ENCODE measurements around the gene OASL.

The OASL gene

DNA sequence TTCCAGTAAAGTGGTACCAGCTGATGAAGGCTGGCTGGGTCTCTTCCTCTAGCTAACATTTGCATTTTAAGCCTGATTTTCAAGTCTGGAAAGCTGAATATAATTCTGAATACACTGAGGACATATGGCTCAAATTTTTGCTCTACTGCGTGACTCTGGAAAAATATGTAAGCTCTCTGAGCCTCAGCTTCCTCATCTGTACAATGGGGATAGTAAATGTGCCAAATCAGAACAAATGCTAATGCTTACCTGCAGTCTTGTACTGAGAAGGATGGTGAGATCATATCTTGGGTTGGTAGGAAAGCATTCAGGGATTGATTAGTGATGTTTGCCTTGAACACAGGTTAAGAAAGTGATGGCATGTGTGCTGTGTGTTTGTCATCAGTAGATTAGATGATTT is 46.1 kb downstream of the OASL start:
- H3K4me1 Mint-ChIP-seq: no peaks in the 10 kb centered on the region
- ATAC-seq (no peak), DNase-seq (no peak)
- H3K9me3 Mint-ChIP-seq: peaks cover 11 to 15% of the 10 kb centered on the region in 2 donors
- peaks cover 23% of the 10 kb centered on the region for H3K27me3 Mint-ChIP-seq
- H3K27ac Mint-ChIP-seq: no peak overlapping the region
- no peak overlapping the region for H3K4me3 Mint-ChIP-seq

DNA sequence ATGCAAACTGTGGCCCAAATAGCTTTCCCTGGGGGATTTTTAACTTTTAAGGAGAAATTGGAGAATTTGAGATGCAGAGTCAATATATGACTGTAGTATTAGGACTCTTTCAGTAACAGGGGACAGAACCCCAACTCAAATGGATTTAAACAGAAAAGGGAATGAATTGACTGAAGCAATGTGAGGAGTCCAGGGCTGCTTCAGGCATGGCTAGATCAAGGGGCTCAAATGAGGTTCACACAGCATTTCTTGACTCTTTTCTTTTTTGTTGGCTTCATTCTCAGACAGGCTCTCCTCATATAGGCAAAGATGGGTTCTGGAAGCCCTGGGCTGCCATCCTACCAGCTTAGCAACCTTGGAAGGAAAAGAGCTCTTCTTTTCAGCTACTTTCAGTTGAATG is 47.1 kb downstream of the OASL start:
- ATAC-seq (no peak), DNase-seq (no peak)
- no peak overlapping the region for H3K4me3 Mint-ChIP-seq
- peaks cover 11 to 15% of the 10 kb centered on the region in 2 donors for H3K9me3 Mint-ChIP-seq
- H3K4me1 Mint-ChIP-seq: no peaks in the 10 kb centered on the region
- no peak overlapping the region for H3K27ac Mint-ChIP-seq
- H3K27me3 Mint-ChIP-seq: peaks cover 23% of the 10 kb centered on the region

DNA sequence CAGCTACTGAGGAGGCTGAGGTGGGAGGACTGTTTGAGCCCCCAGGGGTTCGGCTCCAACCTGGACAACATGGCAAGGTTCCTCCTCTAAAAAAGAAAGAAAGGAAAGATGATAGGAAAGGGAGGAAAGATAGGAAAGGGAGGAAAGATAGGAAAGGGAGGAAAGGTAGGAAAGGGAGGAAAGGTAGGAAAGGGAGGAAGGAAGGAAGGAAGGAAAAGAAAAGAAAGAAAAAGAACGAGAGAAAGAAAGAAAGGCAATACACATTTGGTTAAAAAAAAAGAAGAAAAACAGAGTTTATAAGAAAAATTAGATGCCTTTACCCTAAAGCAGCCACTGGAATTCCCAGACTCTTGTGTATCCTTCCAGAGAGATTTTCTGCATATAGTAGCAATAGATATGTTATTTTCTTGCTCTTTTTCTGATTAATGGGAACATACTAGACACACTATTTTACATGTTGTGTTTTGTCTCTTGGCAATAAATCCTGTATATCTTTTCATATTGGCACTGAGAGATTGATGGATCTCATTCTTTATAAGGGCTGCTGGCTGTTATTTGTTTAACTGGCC is 48.5 kb downstream of the OASL start:
- H3K4me3 Mint-ChIP-seq: no peak overlapping the region
- no peak for DNase-seq
- ATAC-seq: no peak
- peaks cover 9 to 15% of the 10 kb centered on the region in 2 donors for H3K9me3 Mint-ChIP-seq
- peak overlapping the region in 1 of 2 donors; percentile 73 for H3K27ac Mint-ChIP-seq
- H3K4me1 Mint-ChIP-seq: no peaks in the 10 kb centered on the region
- peaks cover 20% of the 10 kb centered on the region for H3K27me3 Mint-ChIP-seq

DNA sequence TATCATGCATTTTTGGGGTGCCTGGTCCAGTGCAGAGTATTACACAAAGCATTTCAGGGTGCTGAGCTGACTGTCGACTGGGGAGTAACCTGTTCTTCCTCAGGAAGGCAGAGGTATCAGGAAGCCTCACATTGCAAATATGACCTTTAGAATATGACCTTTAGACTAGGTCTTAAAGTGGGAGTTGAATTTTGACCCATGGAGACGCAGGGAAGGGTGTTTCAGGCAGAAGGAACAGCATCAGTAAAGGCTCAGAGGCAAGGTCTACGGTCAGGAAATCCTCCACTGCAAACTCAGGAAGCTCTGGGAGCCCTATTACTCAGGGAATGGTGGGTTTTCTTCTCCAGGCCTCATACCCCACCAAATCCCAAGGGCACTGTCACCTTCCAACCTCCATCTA is 49.4 kb downstream of the OASL start:
- Mint-ChIP-seq H3K4me3 (no peak overlapping the region), H3K27me3 (peaks cover 11% of the 10 kb centered on the region), H3K27ac (no peak overlapping the region), H3K4me1 (no peaks in the 10 kb centered on the region), H3K9me3 (peaks cover under 1 to 6% of the 10 kb centered on the region in 2 donors)
- no peak for DNase-seq
- no peak for ATAC-seq

DNA sequence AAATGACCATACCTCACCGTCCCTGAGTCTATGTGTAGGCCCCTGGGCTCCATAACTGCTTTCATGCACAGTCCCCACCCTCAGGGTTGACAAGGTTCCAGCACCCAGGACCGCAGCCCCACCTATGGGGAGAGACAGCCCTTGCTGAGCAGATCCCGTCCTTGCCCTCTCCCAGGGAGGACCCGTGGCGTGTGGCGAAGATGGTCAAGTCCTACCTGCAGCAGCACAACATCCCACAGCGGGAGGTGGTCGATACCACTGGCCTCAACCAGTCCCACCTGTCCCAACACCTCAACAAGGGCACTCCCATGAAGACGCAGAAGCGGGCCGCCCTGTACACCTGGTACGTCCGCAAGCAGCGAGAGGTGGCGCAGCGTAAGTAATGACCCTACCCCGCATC is 50.4 kb downstream of the OASL start:
- Mint-ChIP-seq H3K4me3 (no peak overlapping the region), H3K27ac (no peak overlapping the region), H3K9me3 (peaks cover 0 to 5% of the 10 kb centered on the region in 2 donors), H3K4me1 (no peaks in the 10 kb centered on the region), H3K27me3 (peaks cover 8% of the 10 kb centered on the region)
- no peak for ATAC-seq
- DNase-seq: no peak

DNA sequence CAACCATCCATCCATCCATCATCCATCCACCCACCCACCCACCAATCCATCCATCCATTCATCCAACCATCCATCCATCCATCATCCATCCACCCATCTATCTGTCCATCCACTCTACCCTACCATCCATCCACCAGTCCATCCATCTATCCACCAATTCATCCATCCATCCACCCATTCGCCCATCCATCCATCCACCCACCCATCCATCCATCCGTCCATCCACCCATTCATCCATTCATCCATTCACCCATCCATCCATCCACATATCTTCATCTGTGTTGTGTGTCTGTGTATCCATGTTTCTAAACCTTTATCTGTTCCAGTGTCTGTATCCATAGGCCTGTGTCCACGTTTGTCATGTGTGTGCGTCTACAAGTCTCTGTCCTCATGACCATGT is 50.8 kb downstream of the OASL start:
- Mint-ChIP-seq H3K27me3 (peaks cover 5% of the 10 kb centered on the region), H3K4me1 (no peaks in the 10 kb centered on the region), H3K9me3 (peaks cover 0 to 5% of the 10 kb centered on the region in 2 donors), H3K4me3 (no peak overlapping the region), H3K27ac (no peak overlapping the region)
- DNase-seq (no peak), ATAC-seq (no peak)

DNA sequence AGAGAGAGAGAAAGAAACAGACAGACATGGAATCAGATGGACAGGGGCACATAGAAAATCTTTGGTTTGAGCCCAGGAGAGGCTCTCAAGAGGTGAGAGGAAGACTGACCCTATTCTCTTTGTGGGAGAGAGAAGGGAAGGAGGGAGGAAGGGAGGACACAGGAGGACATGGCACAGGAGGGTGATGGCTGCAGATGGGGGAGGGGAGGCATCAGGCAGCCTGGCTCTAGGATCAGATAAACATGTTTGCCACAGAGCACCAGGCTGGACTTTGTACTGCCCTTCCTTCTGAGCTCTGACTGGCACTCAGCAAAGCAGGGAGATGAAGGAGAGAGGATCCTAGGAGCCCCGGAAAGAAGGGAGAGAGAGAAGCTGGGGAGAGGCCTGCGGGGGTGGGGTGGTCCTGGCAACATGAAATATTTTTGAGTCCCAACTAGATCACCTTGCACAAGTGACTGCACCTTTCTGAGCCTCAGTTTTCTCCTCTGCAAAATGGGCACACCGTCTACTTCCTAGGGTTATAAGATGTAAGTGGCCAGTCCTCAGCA is 54.6 kb downstream of the OASL start:
- Mint-ChIP-seq H3K4me1 (no peaks in the 10 kb centered on the region), H3K9me3 (peaks cover 0 to 5% of the 10 kb centered on the region in 2 donors), H3K27me3 (no peaks in the 10 kb centered on the region), H3K27ac (peak overlapping the region; percentile 12 to 20), H3K4me3 (no peak overlapping the region)
- ATAC-seq (no peak), DNase-seq (no peak)

DNA sequence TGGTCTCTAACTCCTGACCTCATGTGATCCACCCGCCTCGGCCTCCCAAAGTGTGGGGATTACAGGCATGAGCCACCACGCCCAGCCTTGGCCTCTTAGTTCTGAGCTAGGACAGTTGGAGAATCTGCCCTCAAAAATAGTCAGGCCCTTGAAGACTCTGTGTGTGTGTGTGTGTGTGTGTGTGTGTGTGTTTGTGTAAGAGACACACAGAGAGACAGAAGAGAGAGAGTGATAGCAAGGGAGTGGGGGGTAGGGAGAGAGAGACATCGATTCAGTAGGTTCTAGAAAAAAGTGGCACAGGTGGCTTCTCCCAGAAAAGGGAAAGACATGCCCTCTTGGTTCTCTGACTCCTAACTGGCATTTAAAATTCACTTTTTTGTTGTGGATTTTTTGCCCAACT is 55.3 kb downstream of the OASL start:
- peaks cover 0 to 5% of the 10 kb centered on the region in 2 donors for H3K9me3 Mint-ChIP-seq
- H3K4me3 Mint-ChIP-seq: no peak overlapping the region
- DNase-seq: no peak
- no peak overlapping the region for H3K27ac Mint-ChIP-seq
- no peaks in the 10 kb centered on the region for H3K4me1 Mint-ChIP-seq
- no peaks in the 10 kb centered on the region for H3K27me3 Mint-ChIP-seq
- no peak for ATAC-seq

DNA sequence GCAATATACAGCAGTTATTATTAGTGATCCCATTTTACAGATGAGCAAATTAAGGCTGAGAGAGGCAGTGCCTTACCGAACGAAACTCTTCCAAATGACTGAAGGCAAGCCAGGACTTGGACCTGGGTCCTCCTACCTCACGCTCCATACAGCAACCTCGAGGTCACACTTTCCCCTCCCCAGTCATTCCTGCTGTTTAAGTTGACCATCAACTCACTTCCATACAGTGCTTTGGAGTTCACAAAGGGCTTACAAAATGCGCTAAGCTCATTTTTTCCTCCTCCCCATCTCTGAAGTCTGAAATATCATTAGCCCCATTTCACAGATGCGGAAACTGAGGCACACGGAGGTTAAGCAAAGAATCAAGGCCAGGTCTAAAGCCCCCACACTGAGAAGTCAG is 56.4 kb downstream of the OASL start:
- Mint-ChIP-seq H3K27me3 (no peaks in the 10 kb centered on the region), H3K9me3 (no peaks in the 10 kb centered on the region), H3K27ac (no peak overlapping the region), H3K4me1 (no peaks in the 10 kb centered on the region), H3K4me3 (no peak overlapping the region)
- no peak for DNase-seq
- no peak for ATAC-seq

DNA sequence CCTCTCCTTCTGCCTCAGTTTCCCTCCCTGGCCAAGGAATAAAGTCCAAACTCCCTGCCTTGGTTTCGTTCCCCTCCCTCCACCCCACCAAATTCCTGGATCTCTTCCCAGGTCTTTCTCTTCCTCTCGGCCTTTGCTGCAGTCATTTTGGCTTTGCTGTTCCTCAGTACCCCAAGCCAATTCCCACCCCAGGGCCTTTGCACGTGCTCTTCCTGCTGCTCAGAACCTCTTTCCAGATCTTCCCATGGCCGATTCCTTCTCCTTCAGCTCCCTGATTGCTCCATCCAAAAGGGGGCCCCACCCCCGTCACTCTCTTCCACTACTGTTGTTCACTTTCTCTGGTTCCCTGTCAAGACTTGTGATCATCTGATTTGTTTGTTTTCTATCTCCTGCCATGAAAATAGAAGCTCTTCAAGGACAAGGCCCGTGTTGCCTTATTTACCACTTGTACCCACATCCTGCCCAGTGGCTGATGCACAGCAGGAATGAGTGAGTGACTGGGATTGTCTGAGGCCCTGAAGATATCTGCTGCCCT is 57.6 kb downstream of the OASL start:
- Mint-ChIP-seq H3K4me1 (no peaks in the 10 kb centered on the region), H3K27ac (no peak overlapping the region), H3K4me3 (no peak overlapping the region), H3K9me3 (no peaks in the 10 kb centered on the region), H3K27me3 (no peaks in the 10 kb centered on the region)
- ATAC-seq (no peak), DNase-seq (no peak)

DNA sequence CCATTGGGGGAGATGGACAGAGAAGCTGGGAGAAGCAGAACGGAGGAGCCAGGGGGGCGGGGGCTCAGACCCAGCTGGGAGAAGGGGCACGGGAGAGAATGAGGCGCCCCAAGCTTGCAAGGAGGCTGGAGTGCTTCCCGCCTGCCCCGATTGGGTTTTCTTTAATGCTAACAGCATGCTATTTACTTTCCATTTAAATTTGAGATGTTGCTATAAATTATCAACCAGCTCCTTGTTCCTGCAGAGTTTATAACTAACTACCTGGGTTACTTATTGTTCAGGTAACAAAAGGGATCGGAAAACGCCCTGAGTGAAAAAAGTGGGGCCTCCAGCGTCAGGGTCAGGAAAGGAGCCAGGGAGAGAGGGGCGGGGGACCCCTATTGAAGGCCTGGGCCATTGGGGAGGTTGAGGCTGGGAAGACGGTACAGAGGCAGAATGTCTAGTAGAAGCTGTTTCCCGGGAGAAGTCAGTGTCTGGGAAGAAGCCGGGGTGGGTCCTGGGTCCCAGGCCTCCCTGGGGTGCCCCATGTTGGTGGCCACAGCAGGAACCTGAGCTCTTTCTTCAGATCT is 58.2 kb downstream of the OASL start:
- no peaks in the 10 kb centered on the region for H3K27me3 Mint-ChIP-seq
- ATAC-seq: no peak
- H3K27ac Mint-ChIP-seq: no peak overlapping the region
- H3K4me1 Mint-ChIP-seq: no peaks in the 10 kb centered on the region
- H3K4me3 Mint-ChIP-seq: no peak overlapping the region
- no peak for DNase-seq
- no peaks in the 10 kb centered on the region for H3K9me3 Mint-ChIP-seq

DNA sequence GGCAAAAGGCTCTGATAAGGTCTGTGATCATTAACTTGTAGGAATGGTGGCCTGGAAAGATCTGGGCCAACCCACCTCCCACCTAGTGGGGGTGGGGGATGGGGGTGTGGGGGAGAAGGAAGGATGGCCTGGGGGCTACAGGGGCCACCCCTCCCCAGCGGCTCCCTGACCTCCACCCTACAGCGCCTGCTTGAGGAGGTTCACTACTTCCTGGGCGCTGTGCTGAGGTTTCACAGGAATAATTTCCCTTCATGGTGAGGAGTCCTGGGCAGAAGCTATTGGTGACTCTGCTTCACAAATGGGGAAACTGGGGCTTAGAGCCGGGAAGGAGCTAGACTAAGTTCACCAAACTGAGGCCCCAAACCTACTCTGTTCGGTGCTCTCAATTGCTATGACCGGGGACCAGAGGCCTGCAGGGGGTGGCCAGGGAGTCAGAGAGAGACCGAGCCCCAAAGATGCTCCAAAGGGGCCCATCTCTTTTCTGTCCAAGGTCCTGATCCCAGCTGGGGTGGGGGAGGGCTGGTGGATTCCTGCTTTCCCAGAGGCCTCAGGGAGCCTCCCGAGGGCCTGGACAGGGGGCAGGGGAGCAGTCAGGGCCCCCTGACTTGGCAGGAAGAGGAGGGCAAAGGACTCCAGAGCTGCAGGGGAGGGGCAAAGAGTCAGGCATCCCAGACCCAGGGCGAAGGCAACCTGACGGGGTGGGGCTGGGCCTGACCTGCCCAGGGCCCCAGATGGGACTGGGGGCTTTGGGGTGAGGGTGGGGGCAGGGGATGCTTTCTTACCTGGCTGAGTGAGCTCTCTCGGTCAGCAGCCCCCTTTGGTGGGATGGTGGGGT is 59.0 kb downstream of the OASL start:
- Mint-ChIP-seq H3K9me3 (no peaks in the 10 kb centered on the region), H3K27me3 (no peaks in the 10 kb centered on the region), H3K4me3 (no peak overlapping the region), H3K4me1 (no peaks in the 10 kb centered on the region), H3K27ac (no peak overlapping the region)
- DNase-seq (no peak), ATAC-seq (no peak)

DNA sequence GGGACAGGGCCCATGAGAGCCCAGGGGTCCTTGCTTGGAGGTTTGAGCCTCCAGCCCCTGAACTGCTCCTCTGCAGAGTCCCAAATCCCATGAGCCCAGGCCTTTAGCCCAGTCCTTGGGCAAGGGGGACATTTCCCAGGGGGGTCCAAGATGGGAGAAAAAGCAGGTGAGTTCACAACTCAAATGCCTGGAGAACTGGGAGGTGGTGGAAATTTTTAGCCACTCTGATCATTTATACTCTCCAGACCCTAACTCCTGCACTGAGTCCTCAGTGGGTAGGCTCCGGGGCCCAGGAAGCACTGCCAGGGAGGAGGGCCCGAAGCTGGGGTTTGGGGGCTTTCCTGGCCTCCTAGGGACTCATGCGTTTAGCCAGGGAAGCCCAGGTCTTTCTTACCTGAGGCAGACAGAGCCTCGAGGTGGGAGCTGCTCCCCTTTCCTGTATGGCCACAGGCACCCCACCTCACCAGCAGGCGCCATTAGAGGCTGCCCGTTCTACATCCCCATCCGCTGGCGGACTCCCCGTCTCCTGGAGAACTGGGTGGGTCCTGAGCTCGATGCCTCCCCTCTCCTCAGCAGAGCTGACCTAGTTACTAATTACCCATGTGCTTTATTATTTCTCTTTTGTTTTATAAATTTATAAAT is 59.7 kb downstream of the OASL start:
- no peak for DNase-seq
- Mint-ChIP-seq H3K27me3 (no peaks in the 10 kb centered on the region), H3K4me3 (no peak overlapping the region), H3K27ac (no peak overlapping the region), H3K9me3 (no peaks in the 10 kb centered on the region), H3K4me1 (no peaks in the 10 kb centered on the region)
- ATAC-seq: no peak

DNA sequence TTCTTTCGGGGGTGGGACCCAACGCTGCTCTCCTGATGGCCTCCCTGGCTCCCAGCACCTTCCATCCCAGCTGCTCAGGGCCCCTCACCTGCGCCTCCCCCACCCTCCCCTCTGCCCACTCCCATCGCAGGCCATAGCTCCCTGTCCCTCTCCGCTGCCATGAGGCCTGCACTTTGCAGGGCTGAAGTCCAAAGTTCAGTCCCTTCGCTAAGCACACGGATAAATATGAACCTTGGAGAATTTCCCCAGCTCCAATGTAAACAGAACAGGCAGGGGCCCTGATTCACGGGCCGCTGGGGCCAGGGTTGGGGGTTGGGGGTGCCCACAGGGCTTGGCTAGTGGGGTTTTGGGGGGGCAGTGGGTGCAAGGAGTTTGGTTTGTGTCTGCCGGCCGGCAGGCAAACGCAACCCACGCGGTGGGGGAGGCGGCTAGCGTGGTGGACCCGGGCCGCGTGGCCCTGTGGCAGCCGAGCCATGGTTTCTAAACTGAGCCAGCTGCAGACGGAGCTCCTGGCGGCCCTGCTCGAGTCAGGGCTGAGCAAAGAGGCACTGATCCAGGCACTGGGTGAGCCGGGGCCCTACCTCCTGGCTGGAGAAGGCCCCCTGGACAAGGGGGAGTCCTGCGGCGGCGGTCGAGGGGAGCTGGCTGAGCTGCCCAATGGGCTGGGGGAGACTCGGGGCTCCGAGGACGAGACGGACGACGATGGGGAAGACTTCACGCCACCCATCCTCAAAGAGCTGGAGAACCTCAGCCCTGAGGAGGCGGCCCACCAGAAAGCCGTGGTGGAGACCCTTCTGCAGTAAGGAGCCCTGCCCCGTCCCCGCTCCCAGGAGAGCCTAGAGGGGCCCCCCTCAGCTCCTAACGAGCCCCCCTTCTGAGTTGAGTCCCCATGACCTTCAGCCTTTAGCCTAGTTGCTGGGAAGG is 60.5 kb downstream of the OASL start, which contains the start of gene HNF1A:
Gene HNF1A (plus strand): TSS at position 248 of the 924 bp plus-strand sequence. CDS start 226 bp downstream, at position 474.
- H3K9me3 Mint-ChIP-seq: no peaks in the 10 kb centered on the region
- H3K27ac Mint-ChIP-seq: no peak within 1 kb of the TSS
- no peak for DNase-seq
- no peaks in the 10 kb centered on the region for H3K27me3 Mint-ChIP-seq
- H3K4me3 Mint-ChIP-seq: no peak within 1 kb of the TSS
- no peaks in the 10 kb centered on the region for H3K4me1 Mint-ChIP-seq
- no peak for ATAC-seq

Data from stimulated activated naive CD8-positive, alpha-beta T cell treated with anti-CD3 and anti-CD28 coated beads, Interleukin-15, amount 100 ng/mL, for 72 hours (primary cell).